ENCODE results near the gene TPP1.

- TF ChIP-seq CTCF (optimal IDR thresholded peaks at IDR 0.05 in 1 of 3, IDR thresholded peaks at IDR 0.05 in 1 of 3, conservative IDR thresholded peaks at IDR 0.05 in 1 of 3; ENCODE audit: extremely low read depth in 1 of 3, insufficient read depth in 2 of 3, low read length in 3 of 3) (no peak), EZH2 (IDR thresholded peaks at IDR 0.05; ENCODE audit: low read length) (no peak)
These were observed 22.9 kb downstream of the TPP1 start for GRCh38 chr11:6596239-6596877.

All from keratinocyte (primary cell).